ENCODE results near the gene CST2. TPM values are rescaled to one million over a fixed set of nuclear protein-coding genes. Genes with fewer than 3 reads are reported as not detected.

Gene CST2
- total and polyA plus RNA-seq, 2 donors (not counting 3 experiments of a cell fraction or from before 2014, with no cell fraction given), result not detected

DNA sequence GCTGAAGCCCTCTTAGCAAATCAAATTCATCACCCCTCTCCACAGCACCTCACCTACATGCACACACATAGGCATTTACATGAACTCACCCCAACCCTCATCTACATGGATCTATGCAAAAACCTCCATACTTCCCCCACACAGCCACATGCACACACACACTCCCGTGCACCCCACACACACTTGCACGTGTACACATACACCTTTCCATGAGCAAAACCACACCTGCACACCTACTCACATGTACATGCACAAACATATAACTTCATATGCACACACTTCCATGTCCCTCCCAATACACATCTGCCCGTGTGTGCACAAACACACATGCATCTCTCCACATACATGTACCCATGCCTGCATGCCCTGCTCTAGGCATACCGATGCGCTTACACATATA, 29.7 kb upstream of the CST2 start:
- H3K79me2 ChIP-seq (ENCODE audit: control insufficient read depth, insufficient read depth, low read length), result no peaks in the 10 kb centered on the region
- no peaks in the 10 kb centered on the region for H3K9me3 ChIP-seq (replicated peaks; ENCODE audit: control insufficient read depth, insufficient read depth, low read length)
- no peak overlapping the region for H3K27ac ChIP-seq (ENCODE audit: insufficient read depth, low read depth, low read length)
- no peak for TF ChIP-seq EZH2 (IDR thresholded peaks at IDR 0.05; ENCODE audit: borderline replicate concordance, low read depth, low read length, severe bottlenecking)
- TF ChIP-seq GATA2 (IDR thresholded peaks at IDR 0.05; ENCODE audit: insufficient read depth, insufficient read length, low read depth, low read length), result no peak
- TF ChIP-seq FOS (IDR thresholded peaks at IDR 0.05; ENCODE audit: borderline replicate concordance, insufficient read depth, low read length), result no peak
- TF ChIP-seq JUN (IDR thresholded peaks at IDR 0.05; ENCODE audit: borderline replicate concordance, insufficient read depth, insufficient read length, low read depth), result no peak
- TF ChIP-seq, protein P1, sequence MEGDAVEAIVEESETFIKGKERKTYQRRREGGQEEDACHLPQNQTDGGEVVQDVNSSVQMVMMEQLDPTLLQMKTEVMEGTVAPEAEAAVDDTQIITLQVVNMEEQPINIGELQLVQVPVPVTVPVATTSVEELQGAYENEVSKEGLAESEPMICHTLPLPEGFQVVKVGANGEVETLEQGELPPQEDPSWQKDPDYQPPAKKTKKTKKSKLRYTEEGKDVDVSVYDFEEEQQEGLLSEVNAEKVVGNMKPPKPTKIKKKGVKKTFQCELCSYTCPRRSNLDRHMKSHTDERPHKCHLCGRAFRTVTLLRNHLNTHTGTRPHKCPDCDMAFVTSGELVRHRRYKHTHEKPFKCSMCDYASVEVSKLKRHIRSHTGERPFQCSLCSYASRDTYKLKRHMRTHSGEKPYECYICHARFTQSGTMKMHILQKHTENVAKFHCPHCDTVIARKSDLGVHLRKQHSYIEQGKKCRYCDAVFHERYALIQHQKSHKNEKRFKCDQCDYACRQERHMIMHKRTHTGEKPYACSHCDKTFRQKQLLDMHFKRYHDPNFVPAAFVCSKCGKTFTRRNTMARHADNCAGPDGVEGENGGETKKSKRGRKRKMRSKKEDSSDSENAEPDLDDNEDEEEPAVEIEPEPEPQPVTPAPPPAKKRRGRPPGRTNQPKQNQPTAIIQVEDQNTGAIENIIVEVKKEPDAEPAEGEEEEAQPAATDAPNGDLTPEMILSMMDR (IDR thresholded peaks at IDR 0.05; ENCODE audit: extremely low read depth in 1 of 2, insufficient read depth in 1 of 2, low read depth in 1 of 2, low read length in 2 of 2), result no peak
- no peak for TF ChIP-seq POLR2AphosphoS5 (IDR thresholded peaks at IDR 0.05; ENCODE audit: insufficient read depth, low read depth, low read length)
- TF ChIP-seq, protein P2, sequence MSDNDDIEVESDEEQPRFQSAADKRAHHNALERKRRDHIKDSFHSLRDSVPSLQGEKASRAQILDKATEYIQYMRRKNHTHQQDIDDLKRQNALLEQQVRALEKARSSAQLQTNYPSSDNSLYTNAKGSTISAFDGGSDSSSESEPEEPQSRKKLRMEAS (IDR thresholded peaks at IDR 0.05; ENCODE audit: insufficient read depth, insufficient read length), result no peak
- no peak for TF ChIP-seq POLR2A (IDR thresholded peaks at IDR 0.05; ENCODE audit: low read depth, low read length)
- no peak for TF ChIP-seq MYC (IDR thresholded peaks at IDR 0.05; ENCODE audit: low read depth, low read length)
- dilution Hi-C loops (cut with MboI; ENCODE audit: extremely low pct_ligation_motif_present, low sequenced_read_pairs), result no loop called here
- H3K36me3 ChIP-seq (ENCODE audit: control insufficient read depth in 2 of 2, extremely low read depth in 1 of 2, insufficient read depth in 2 of 2, low read length in 2 of 2), result no peaks in the 10 kb centered on the region
- H4K20me1 ChIP-seq (replicated peaks; ENCODE audit: control insufficient read depth, extremely low read depth, insufficient read depth, low read length), result no peaks in the 10 kb centered on the region
- H3K9ac ChIP-seq (replicated peaks; ENCODE audit: extremely low read depth, insufficient read depth, low read length), result no peak overlapping the region
- no peak for FAIRE-seq
- H3K4me1 ChIP-seq (ENCODE audit: control insufficient read depth, extremely low read depth, insufficient read depth, low read length), result no peaks in the 10 kb centered on the region
- no peak overlapping the region for H2AFZ ChIP-seq (ENCODE audit: low read depth, low read length)
- H3K9me1 ChIP-seq (replicated peaks; ENCODE audit: control insufficient read depth, extremely low read depth, insufficient read depth, low read length), result no peaks in the 10 kb centered on the region
- no peaks in the 10 kb centered on the region for H3K27me3 ChIP-seq (ENCODE audit: control insufficient read depth in 2 of 2, insufficient read depth in 2 of 2, low read length in 2 of 2)
- BruUV-seq (replicated peaks), result no TSS peak
- CTCF ChIA-PET, result no interaction called here
- H3K4me3 ChIP-seq (replicated peaks in 1 of 3; ENCODE audit: insufficient read depth in 1 of 3, low read depth in 1 of 3, low read length in 3 of 3), result no peak overlapping the region
- POLR2A ChIA-PET, result no interaction called here
- no peak overlapping the region for H3K4me2 ChIP-seq (ENCODE audit: insufficient read depth, low read length)
- DNase-seq (ENCODE audit: low read depth, low spot score), result no peak
- intact Hi-C loops (cut with micrococcal nuclease), result no loop called here

Data from endothelial cell of umbilical vein (primary cell).